22Rv1 (cell line): ENCODE results near the gene CLIP1.
"Not testable (repeated sequence)": the region's sequence is repeated elsewhere in the genome, so short reads cannot be mapped to it uniquely, and the experiment has no call there.

Experiments used
- CTCF ChIP-seq: fragments of 450-650 bp; IDR thresholded peaks from 2 replicates; pipeline ENCODE4 v1.5.1; 2017; ENCODE audit warnings: mild to moderate bottlenecking
- ZFX ChIP-seq: fragments of 450-650 bp; IDR thresholded peaks from 2 replicates; pipeline ENCODE4 v1.6.1; 2017; ENCODE audit warnings: antibody characterized with exemption, borderline replicate concordance

GRCh38 chr12:122397981-122398380 lies 24.5 kb downstream of the CLIP1 start:
- TF ChIP-seq CTCF, ZFX: not testable (repeated sequence)
